Transverse colon (tissue), 3 donors: Measurements from ENCODE around the gene SDR42E2.

Experiments
- CTCF ChIP-seq, 5 experiments: fragments of 200-600 bp in 3 of 5; fragments of 450-650 bp in 2 of 5; sonication (generic) in 3 of 5; IDR thresholded peaks; 1 replicate in 2 of 5; 2 replicates in 3 of 5; pipeline ENCODE4 v1.5.1; 2016 to 2017; ENCODE audit warnings: antibody characterized with exemption in 5 of 5, inconsistent platforms in 3 of 5, mild to moderate bottlenecking in 2 of 5, moderate library complexity in 1 of 5
- EP300 ChIP-seq: sonication (generic); formaldehyde crosslinking; IDR thresholded peaks from one replicate; pipeline ENCODE4 v1.6.1; 2017; ENCODE audit warnings: antibody characterized with exemption, low read depth
- POLR2A ChIP-seq: fragments of 450-650 bp; IDR thresholded peaks from one replicate; pipeline ENCODE4 v1.6.1; 2016; ENCODE audit warnings: antibody characterized with exemption, mild to moderate bottlenecking, moderate library complexity

GRCh38 chr16:22207715-22208360, 45.5 kb downstream of the SDR42E2 start:
- TF ChIP-seq CTCF (IDR thresholded peaks at IDR 0.05) (no peak), POLR2A (no peak), EP300 (no peak)
